Breast epithelium (tissue), 3 donors: ENCODE results near the gene CIART.

Source experiments
- CTCF ChIP-seq, 3 donors: fragments of 450-650 bp; IDR thresholded peaks; one replicate each; pipeline ENCODE4 v1.5.1; 2016 to 2017; ENCODE audit warnings: antibody characterized with exemption in 3 of 3, mild to moderate bottlenecking in 3 of 3, moderate library complexity in 3 of 3
- POLR2A ChIP-seq: fragments of 450-650 bp; IDR thresholded peaks from one replicate; pipeline ENCODE4 v1.6.1; 2016; ENCODE audit warnings: antibody characterized with exemption, mild to moderate bottlenecking, moderate library complexity
- POLR2AphosphoS5 ChIP-seq, 3 donors: sonication (generic); formaldehyde crosslinking; IDR thresholded peaks; one replicate each; pipeline ENCODE4 v1.6.1; 2017; ENCODE audit warnings: antibody characterized with exemption in 3 of 3

- TF ChIP-seq POLR2AphosphoS5 (IDR thresholded peaks at IDR 0.05): no peak
- TF ChIP-seq CTCF (IDR thresholded peaks at IDR 0.05): no peak
- TF ChIP-seq POLR2A: no peak
Observed at GRCh38 chr1:150288382-150288781, 6.0 kb downstream of the CIART start.
